ENCODE results near the gene CD33.

Gene CD33

GRCh38 chr19:51259348-51260245 is 34.7 kb downstream of the CD33 start:
- no peak for DNase-seq

GRCh38 chr19:51263808-51264207 is 38.9 kb downstream of the CD33 start:
- DNase-seq = no peak

- no peak for DNase-seq
Observed at GRCh38 chr19:51271067-51271466, 46.2 kb downstream of the CD33 start.

GRCh38 chr19:51272183-51272810 is 47.4 kb downstream of the CD33 start:
- no peak for DNase-seq

GRCh38 chr19:51274049-51274770 is 49.3 kb downstream of the CD33 start:
- no peak for DNase-seq

- DNase-seq = no peak
Observed at GRCh38 chr19:51277112-51277511, 52.2 kb downstream of the CD33 start.

GRCh38 chr19:51282335-51282734 is 57.5 kb downstream of the CD33 start:
- no peak for DNase-seq

GRCh38 chr19:51285682-51286081 is 60.8 kb downstream of the CD33 start:
- DNase-seq = no peak

All from NCI-H1417 treated with DMSO at 0.1 percent for 48 hours (cell line).